SK-N-SH (cell line): Measurements from ENCODE around the gene SIL1.
A peak's percentile ranks its signal among the peaks of the same experiment; 100 is the strongest.

Experiments
- POLR2AphosphoS5 ChIP-seq: IDR thresholded peaks from 2 replicates; pipeline ENCODE4 v1.6.1; 2012; ENCODE audit warnings: low read depth, low read length
- RAD21 ChIP-seq: IDR thresholded peaks from 2 replicates; pipeline ENCODE4 v1.6.1; 2012; ENCODE audit warnings: mild to moderate bottlenecking, low read length
- TF ChIP-seq, protein P1 (sequence below): IDR thresholded peaks from 2 replicates; pipeline ENCODE4 v1.4.0; 2012; ENCODE audit warnings: low read depth
- TF ChIP-seq, protein P2 (sequence below): fragments of 200-600 bp; sonication (generic); IDR thresholded peaks from 2 replicates; pipeline ENCODE4 v1.6.1; 2017; ENCODE audit warnings: antibody characterized with exemption, mild to moderate bottlenecking, moderate library complexity
- TF ChIP-seq, protein P3 (sequence below): IDR thresholded peaks from 2 replicates; pipeline ENCODE4 v1.4.0; 2012; ENCODE audit warnings: low read depth, borderline replicate concordance

DNA sequence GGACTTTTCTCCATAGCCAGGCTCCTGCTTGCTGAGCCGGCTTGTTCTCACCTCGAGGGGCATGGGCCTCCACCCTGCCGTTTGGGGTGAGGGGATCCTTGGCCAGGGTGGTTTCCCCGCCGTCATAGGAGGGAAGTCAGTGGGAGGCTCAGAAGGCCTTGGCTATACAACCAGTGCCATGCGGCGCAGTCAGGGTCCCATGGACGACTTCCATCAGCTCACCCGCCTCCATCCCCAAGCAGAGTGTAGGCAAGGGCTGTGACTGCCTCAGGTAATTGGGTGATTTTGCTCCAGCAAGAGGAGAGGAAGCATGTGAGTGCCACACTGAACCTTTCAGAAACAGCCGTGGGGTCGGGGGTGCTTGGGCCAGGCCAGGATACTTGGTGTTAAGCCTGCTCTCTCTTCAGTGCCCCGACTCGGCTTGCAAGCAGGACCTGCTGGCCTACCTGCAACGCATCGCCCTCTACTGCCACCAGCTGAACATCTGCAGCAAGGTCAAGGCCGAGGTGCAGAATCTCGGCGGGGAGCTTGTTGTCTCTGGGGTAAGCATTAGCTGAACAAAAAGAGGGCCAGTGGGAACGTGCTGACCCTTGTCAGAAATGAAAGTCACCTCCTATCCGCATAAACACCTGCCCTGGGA is 265.9 kb downstream of the SIL1 start:
- TF ChIP-seq POLR2AphosphoS5 = no peak
- TF ChIP-seq, protein P1, sequence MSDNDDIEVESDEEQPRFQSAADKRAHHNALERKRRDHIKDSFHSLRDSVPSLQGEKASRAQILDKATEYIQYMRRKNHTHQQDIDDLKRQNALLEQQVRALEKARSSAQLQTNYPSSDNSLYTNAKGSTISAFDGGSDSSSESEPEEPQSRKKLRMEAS = no peak
- 0 out of 2 replicates have a peak, but pooled peaks have one; percentile 3 for TF ChIP-seq RAD21
- TF ChIP-seq, protein P2, sequence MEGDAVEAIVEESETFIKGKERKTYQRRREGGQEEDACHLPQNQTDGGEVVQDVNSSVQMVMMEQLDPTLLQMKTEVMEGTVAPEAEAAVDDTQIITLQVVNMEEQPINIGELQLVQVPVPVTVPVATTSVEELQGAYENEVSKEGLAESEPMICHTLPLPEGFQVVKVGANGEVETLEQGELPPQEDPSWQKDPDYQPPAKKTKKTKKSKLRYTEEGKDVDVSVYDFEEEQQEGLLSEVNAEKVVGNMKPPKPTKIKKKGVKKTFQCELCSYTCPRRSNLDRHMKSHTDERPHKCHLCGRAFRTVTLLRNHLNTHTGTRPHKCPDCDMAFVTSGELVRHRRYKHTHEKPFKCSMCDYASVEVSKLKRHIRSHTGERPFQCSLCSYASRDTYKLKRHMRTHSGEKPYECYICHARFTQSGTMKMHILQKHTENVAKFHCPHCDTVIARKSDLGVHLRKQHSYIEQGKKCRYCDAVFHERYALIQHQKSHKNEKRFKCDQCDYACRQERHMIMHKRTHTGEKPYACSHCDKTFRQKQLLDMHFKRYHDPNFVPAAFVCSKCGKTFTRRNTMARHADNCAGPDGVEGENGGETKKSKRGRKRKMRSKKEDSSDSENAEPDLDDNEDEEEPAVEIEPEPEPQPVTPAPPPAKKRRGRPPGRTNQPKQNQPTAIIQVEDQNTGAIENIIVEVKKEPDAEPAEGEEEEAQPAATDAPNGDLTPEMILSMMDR = no peak
- TF ChIP-seq, protein P3, sequence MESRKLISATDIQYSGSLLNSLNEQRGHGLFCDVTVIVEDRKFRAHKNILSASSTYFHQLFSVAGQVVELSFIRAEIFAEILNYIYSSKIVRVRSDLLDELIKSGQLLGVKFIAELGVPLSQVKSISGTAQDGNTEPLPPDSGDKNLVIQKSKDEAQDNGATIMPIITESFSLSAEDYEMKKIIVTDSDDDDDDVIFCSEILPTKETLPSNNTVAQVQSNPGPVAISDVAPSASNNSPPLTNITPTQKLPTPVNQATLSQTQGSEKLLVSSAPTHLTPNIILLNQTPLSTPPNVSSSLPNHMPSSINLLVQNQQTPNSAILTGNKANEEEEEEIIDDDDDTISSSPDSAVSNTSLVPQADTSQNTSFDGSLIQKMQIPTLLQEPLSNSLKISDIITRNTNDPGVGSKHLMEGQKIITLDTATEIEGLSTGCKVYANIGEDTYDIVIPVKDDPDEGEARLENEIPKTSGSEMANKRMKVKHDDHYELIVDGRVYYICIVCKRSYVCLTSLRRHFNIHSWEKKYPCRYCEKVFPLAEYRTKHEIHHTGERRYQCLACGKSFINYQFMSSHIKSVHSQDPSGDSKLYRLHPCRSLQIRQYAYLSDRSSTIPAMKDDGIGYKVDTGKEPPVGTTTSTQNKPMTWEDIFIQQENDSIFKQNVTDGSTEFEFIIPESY = no peak
